Prostate gland (tissue), 2 donors: ENCODE data around the gene MTSS2. TPM values are rescaled to one million over a fixed set of nuclear protein-coding genes. Genes with fewer than 3 reads are reported as not detected.

Experiments used
- DNase-seq: peaks from one replicate; pipeline ENCODE4 v3.0.0-alpha.2; 2019; ENCODE audit warnings: low spot score
- H3K27ac ChIP-seq, 2 donors: fragments of 200-600 bp; sonication (generic); 2 replicates each; pipeline ENCODE4 v1.5.1; 2017 to 2019
- H3K27me3 ChIP-seq: fragments of 200-600 bp; sonication (generic); replicated peaks from 2 replicates; pipeline ENCODE4 v1.5.1; 2019; ENCODE audit not compliant: insufficient read depth
- H3K36me3 ChIP-seq, 2 donors: fragments of 200-600 bp; sonication (generic); 1 replicate in 1 of 2; 2 replicates in 1 of 2; pipeline versions ENCODE4 v1.5.1 to v1.8.1; 2017 to 2019
- H3K4me1 ChIP-seq: fragments of 200-600 bp; sonication (generic); replicated peaks from 2 replicates; pipeline ENCODE4 v1.5.1; 2019
- H3K4me3 ChIP-seq, 2 donors: fragments of 200-600 bp; sonication (generic); 2 replicates each; pipeline ENCODE4 v1.5.1; 2017 to 2019
- H3K9me3 ChIP-seq: fragments of 200-600 bp; sonication (generic); 2 replicates; pipeline ENCODE4 v1.5.1; 2017
- POLR2A ChIP-seq: fragments of 450-650 bp; IDR thresholded peaks from one replicate; pipeline ENCODE4 v1.6.1; 2016; ENCODE audit warnings: antibody characterized with exemption, mild to moderate bottlenecking
- POLR2AphosphoS5 ChIP-seq: sonication (generic); formaldehyde crosslinking; IDR thresholded peaks from one replicate; pipeline ENCODE4 v1.6.1; 2017; ENCODE audit warnings: antibody characterized with exemption
- WGBS: methylation state at CpG from one replicate; pipeline ENCODE4 v1.1.5; 2018; 5-methylcytosine and 5-hydroxymethylcytosine counted together
- intact Hi-C: fragments of 100-400 bp; cut with DNase I; formaldehyde crosslinking; loops from one replicate; pipeline ENCODE4 v1.14.2; 2022
- total RNA-seq, 2 donors: library from RNA; depleted of rRNA; stranded (reverse); fragments of >200 nt; gene quantifications; one replicate each; pipeline ENCODE4 v1.1.0, GENCODE V29; 2016
- TF ChIP-seq, protein P1 (sequence below), 4 experiments: fragments of 200-600 bp in 2 of 4; fragments of 450-650 bp in 2 of 4; sonication (generic) in 2 of 4; IDR thresholded peaks; 1 replicate in 3 of 4; 2 replicates in 1 of 4; pipeline ENCODE4 v1.5.1; 2016 to 2019; ENCODE audit warnings: antibody characterized with exemption in 4 of 4, mild to moderate bottlenecking in 2 of 4, moderate library complexity in 2 of 4

The MTSS2 gene
- total RNA-seq, 2 donors from 2014 or later, result 42.4 to 92.4 TPM

DNA sequence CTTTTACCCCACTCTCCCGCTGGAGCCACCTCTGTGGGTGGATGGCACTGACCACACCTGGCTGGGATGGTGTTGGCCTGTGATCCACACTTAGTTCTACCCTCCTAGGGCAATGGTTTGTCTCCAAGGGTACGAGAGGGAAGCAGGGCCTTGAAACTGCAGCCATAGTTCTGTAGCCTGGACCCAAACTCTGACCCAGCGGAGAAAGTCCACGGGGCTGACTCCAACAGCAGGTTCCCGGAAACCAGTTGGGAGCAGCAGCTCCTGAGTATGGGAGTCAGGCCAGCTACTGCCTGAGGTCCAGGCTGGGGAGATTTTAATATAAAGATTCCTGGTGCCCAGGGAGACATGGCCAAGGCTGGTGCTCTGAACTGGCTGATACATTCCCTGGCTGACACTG lies 23.6 kb upstream of the MTSS2 start:
- no peak overlapping the region for H3K4me3 ChIP-seq
- H3K4me1 ChIP-seq, result no peaks in the 10 kb centered on the region
- no peak for DNase-seq
- intact Hi-C loops, result no loop called here
- H3K36me3 ChIP-seq, result no peaks in the 10 kb centered on the region
- peak overlapping the region in 1 of 2 donors; percentile 14 for H3K27ac ChIP-seq
- H3K9me3 ChIP-seq, result no peaks in the 10 kb centered on the region
- TF ChIP-seq POLR2AphosphoS5, result no peak
- TF ChIP-seq, protein P1, sequence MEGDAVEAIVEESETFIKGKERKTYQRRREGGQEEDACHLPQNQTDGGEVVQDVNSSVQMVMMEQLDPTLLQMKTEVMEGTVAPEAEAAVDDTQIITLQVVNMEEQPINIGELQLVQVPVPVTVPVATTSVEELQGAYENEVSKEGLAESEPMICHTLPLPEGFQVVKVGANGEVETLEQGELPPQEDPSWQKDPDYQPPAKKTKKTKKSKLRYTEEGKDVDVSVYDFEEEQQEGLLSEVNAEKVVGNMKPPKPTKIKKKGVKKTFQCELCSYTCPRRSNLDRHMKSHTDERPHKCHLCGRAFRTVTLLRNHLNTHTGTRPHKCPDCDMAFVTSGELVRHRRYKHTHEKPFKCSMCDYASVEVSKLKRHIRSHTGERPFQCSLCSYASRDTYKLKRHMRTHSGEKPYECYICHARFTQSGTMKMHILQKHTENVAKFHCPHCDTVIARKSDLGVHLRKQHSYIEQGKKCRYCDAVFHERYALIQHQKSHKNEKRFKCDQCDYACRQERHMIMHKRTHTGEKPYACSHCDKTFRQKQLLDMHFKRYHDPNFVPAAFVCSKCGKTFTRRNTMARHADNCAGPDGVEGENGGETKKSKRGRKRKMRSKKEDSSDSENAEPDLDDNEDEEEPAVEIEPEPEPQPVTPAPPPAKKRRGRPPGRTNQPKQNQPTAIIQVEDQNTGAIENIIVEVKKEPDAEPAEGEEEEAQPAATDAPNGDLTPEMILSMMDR (IDR thresholded peaks at IDR 0.05), result no peak
- TF ChIP-seq POLR2A, result no peak
- no peaks in the 10 kb centered on the region for H3K27me3 ChIP-seq
- WGBS, result 68% methylated on average over 5 of the region's 5 CpGs

DNA sequence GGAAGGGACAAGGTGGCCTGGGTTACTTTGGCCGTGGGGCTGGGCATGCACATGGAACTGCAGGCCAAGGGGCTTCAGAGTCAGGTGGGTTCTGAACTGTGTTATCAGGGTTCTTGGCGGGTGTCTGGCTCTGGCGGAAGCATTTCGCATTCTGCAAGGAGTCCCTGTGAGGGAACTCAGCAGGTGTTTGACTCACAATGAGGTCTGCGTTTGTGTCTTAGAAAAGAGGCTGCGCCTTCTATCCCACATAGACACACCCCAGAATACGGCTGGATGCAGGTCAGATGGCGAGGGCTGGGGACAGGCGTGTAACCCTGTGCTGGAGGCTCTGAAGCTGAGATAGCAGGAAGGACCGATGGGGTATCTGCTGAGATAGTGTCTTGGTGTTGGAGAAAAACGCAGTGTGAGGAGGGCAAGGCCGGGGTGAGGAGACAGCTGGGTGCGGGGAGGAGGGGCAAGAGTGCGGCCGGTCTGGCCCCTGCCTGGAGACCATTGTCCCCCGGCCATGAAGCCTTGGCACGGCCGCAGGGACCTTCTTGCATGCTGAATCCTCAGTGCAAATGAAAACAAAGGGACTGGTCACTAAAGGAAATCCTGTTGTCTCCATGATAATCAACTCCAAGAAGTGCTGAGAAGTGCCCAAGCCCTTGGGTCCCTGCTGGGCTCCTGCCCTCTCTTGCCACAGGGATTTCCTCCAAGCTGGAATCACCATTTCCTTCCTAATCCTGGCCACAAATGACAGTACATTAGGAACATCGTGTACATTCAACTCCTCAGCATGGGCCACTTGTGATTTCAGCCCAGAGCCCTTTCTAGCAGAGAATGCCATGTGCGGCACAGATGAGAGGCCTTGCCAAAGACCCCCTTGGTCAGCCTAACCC lies 22.8 kb upstream of the MTSS2 start:
- no peak for DNase-seq
- TF ChIP-seq, protein P1 (IDR thresholded peaks at IDR 0.05), result no peak
- TF ChIP-seq POLR2A (no peak), POLR2AphosphoS5 (no peak)
- 86% methylated on average over 20 of the region's 20 CpGs for WGBS
- H3K27ac ChIP-seq, result peak overlapping the region in 1 of 2 donors; percentile 93
- H3K4me1 ChIP-seq, result peaks cover 5% of the 10 kb centered on the region
- H3K36me3 ChIP-seq, result no peaks in the 10 kb centered on the region
- H3K9me3 ChIP-seq, result no peaks in the 10 kb centered on the region
- intact Hi-C loops, result no loop called here
- H3K4me3 ChIP-seq, result no peak overlapping the region
- H3K27me3 ChIP-seq, result no peaks in the 10 kb centered on the region

DNA sequence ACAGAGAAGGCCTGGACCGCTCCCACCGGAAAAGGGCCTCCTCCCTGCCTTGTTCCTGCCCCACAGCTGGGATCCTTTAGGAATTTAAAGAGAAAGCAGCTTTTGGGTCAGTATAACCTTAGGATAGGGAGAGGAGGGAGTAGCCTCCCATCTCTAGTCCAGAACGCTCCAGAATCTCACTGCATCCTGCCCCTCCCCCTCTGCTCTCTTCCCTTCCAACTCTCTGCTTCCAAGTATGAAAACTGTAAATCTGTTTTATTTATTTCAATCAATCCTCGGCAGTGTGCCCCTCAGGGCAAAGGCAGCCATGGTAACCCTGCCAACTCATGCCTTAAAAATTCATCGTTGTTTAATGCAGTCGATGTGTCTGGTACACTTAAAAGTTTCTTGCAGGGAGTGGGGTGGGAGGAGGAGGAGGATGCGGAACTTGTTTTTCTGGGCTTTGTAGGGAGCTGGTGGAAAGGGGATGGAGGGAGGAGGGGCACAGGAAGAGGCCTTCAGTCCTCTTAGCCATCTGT lies 21.2 kb upstream of the MTSS2 start:
- no peaks in the 10 kb centered on the region for H3K36me3 ChIP-seq
- peak overlapping the region; percentile 67 to 93 for H3K27ac ChIP-seq
- H3K4me1 ChIP-seq, result peaks cover 15% of the 10 kb centered on the region
- no peaks in the 10 kb centered on the region for H3K27me3 ChIP-seq
- TF ChIP-seq POLR2A, result no peak
- peak; percentile 77 for TF ChIP-seq POLR2AphosphoS5
- TF ChIP-seq, protein P1 (IDR thresholded peaks at IDR 0.05), result no peak
- no peaks in the 10 kb centered on the region for H3K9me3 ChIP-seq
- DNase-seq, result peak; percentile 64
- no peak overlapping the region for H3K4me3 ChIP-seq
- 20% methylated on average over 7 of the region's 7 CpGs for WGBS
- intact Hi-C loops, result no loop called here

DNA sequence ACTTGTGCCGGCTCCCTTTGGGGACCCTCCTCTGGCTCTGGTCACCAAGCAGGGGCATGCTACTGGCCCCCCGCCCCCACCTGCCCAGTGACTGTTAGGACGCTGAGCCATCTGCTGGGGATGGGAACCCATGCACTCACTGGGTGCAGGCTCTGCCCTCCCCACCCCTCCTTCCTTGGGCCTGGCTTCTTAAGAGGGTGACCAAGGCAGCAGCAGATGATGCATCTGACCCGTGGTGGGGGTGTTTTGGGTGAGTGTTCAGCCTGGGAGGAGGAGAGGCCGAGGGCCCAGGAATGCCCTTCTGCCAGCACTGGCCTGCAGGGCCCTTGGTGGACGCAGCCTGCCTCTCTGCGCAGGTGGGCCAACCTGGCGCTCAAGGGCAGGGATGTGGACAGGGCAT lies 19.2 kb upstream of the MTSS2 start:
- intact Hi-C loops, result no loop called here
- Histone ChIP-seq H3K4me3 (no peak overlapping the region), H3K4me1 (peaks cover 17% of the 10 kb centered on the region), H3K36me3 (no peaks in the 10 kb centered on the region), H3K27ac (peak overlapping the region in 1 of 2 donors; percentile 93), H3K27me3 (no peaks in the 10 kb centered on the region), H3K9me3 (no peaks in the 10 kb centered on the region)
- TF ChIP-seq, protein P1 (IDR thresholded peaks at IDR 0.05), result no peak
- TF ChIP-seq POLR2A (no peak), POLR2AphosphoS5 (no peak)
- 94% methylated on average over 8 of the region's 8 CpGs for WGBS
- no peak for DNase-seq
